GM08714 (cell line): Measurements from ENCODE around the gene KRTAP10-3.

Source experiments
- H3K4me3 ChIP-seq: fragments of 200-500 bp; sonication (Bioruptor generic); 2 replicates; pipeline ENCODE4 v1.5.1; 2014; ENCODE audit warnings: mild to moderate bottlenecking, low read length, inconsistent platforms
- ZNF274 ChIP-seq: IDR thresholded peaks from 2 replicates; pipeline ENCODE4 v1.6.1; 2012; ENCODE audit warnings: mild to moderate bottlenecking, low read depth, low read length

KRTAP10-3 gene

GRCh38 chr21:44509539-44509938 is 49.1 kb downstream of the KRTAP10-3 start:
- no peak overlapping the region for H3K4me3 ChIP-seq
- no peak for TF ChIP-seq ZNF274

DNA sequence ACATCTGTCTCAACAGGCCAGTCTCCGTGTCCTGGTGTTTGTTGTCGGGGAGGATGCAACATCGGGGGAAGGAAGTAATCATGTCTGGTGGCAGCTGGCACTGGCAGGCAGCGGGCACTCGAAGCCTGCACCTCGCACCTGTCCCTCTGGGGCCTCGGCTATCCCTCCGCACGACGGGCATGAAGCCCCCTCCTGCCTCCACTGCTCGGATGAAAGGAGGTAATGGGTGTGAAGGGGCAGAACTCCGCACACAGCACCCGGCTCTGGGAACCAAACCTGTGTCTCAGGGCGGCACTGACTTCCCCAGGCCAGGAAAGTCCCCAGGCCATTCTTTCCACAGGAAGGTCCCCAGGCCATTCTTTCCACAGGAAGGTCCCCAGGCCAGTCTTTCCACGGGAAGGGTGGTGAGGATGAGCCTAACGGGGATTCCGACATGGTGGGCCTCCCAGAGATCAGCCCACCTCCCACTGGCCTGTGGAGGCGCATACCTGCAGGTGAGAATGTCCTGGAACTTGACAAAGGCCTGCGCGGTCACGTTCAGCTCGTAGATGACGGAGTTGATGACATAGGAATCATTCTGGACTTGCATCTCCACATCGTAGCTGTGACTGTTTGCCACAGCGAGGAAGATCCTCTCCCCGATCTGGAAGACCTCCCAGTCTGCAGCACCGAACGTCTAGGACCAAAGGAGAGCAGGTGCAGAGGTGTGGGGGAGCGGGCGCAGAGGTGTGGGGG is 49.7 kb downstream of the KRTAP10-3 start:
- no peak overlapping the region for H3K4me3 ChIP-seq
- no peak for TF ChIP-seq ZNF274

DNA sequence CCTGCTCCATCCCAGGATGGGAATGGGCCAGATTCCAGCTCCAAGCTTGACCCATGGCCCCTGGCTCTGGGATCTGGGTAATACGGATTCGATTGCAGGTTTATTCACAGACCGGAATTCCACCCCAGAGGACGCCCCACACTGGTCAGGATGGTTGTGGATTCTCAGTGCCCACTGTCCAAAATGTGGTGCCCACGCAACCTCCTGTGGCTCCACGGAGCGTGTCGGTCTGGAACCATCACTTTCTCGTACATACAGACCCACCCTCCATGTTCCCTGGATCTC is 50.2 kb downstream of the KRTAP10-3 start:
- no peak for TF ChIP-seq ZNF274

More for the DNA sequence above, 50.2 kb downstream of the KRTAP10-3 start:
- H3K4me3 ChIP-seq = no peak overlapping the region
